Ecto neural progenitor cell (in vitro differentiated cells): ENCODE results near the gene CD7.
A peak's percentile ranks its signal among the peaks of the same experiment; 100 is the strongest.

ENCODE experiments used
- DNase-seq: peaks from one replicate; pipeline ENCODE4 v3.0.0-alpha.2; 2018; ENCODE audit warnings: low spot score

The CD7 gene

DNA sequence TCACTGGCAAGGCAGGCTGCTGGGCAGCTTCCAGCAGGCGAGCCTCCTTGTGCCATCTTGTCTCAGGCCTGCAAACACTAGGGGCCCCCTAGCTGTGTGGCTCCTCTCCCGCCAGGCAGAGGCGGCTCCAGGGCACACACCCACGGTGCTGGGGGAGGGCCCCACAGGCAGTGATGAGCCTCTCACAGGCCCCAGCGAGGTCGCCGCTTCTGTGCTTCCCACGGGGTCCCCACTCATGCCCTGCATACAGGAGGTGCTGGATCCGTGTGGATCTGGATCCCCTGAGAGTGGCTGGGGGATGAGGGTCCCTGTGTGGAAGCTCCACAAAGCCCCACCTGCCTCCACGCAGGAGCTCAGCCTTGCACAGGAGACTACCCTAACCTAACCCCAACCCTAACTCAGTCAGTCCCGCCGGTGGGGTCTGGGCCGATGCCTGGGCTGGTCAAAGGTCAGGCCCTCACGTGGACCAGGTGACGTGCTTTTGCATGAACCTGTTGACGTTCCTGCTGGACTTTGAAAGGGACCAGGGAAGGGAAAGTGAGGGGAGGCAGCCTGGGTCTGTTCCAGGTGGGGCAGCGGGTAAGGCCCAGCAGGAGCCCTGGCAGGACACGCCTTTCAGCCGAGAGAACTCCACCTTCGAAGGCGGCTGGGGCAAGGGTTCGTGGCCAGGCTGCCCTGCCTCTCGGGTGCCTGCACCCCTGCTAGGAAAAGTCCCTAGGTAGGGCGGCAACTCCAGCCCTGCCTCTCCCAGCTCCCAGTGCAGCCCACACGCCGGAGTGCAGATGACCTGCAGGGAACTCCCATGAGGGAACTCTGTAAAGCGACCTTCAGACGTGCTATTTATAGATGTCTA, 11.0 kb upstream of the CD7 start:
- DNase-seq = no peak

DNA sequence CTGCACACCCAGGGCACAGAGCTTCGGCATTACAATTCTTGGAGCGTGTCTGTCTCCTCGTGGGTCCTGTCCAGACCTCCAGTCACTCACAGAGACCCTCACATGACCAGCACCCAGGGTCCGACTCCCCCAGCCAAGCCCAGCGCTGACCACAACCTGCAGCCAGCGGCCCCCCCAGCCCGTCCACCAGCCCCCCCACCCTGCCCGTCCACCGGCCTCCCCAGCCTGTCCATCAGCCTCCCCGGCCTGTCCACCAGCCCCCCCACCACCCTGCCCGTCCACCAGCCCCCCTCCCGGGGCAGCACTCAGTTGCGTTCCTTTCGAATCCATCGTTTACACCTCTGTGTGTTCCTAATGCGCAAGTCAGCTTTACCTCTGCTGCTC, 10.3 kb upstream of the CD7 start:
- DNase-seq = no peak

DNA sequence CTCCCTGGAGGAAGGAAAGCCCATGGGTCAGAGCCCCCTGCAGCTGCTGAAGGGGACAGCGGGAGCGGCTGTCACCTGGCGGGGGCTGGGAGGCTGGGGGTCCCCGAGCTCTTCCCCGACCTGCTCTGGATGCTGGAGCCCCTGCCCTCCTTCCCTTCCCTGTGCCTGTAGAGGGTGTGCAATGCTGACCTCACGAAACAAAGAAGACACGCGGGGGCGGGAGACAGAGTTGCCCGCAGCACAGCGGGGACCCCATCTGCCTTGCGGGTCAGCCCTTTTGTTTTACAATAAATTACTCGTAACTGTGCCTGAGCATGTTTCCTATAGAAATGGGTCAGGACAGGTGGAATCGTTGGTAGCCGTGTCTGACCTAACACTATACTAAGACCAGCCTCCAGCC, 9.9 kb upstream of the CD7 start:
- no peak for DNase-seq

DNA sequence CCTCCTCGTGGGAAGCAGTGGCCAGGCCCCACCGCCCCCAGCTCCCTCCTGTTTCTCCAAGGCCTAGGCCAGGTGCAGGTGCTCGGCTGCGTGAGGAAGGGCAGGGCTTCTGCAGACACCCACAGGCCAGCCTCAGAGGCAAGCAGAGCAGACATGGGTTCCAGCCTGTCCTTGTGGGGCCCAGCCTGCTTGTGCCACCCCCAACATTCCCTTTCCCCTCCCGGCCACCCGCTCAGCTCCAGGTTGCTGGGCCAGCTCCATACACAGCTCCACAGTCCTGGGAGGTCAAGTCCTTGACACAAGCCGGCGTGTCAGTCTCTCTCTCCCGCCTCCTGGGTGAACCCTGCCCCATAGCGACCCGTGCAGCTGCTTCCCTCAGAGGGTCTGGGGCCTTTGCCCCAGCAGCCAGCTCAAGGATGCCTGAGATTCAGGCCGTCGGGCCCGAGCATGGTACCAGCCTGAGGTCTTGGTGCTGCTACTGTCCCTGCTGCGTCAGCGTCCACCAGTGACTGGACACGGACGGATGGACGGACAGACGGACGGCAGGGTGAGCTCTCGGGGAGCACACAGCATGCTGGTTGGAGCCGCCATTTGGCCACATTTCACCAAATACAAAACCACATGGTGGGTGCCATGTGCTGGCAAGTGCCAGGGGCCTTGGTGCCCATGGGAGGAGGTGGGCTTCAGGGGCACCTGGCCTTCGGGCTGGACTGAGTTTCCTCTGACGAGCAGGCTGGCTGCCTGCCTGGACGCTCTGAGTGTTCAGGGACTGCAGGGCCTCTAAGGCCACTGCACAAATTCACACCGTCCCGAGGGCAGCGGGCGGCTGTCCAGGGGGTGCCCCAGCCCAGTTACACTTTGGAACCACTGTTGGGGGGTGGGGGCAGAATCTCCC, 8.1 kb upstream of the CD7 start:
- DNase-seq = no peak

DNA sequence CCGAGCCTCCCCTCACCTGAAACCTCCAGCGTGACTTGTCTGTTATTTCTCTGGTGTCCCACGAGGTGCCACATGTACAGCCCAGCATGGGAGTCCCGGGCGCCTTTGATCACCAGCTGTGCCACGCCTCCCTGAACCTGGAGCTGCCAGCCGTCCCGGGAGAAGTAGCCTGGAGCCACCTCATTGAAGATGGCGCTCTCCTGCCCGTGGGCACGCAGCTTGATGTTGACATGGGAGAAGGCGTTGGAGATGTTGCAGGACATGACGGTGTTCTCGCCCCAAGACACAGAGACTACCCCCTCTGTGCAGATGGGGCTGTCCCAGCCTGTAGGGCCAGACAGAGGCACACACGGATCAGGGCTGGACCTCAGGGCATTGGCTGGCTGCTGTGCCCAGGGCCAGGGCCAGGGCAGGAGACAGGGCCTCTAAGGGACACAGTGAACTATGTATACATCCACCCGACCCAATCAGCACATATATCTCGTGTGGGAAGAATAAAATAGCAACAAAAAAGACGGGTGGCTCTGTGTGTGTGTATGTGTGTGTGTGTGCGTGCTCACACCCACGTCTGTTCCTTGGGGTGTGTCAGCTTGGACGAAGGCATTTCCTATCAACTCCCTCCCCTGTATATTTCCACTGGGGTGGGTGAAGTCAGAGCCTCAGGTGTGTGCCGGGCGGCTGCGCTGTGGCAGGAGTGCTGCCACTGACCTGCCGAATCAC, 7.3 kb upstream of the CD7 start:
- no peak for DNase-seq

DNA sequence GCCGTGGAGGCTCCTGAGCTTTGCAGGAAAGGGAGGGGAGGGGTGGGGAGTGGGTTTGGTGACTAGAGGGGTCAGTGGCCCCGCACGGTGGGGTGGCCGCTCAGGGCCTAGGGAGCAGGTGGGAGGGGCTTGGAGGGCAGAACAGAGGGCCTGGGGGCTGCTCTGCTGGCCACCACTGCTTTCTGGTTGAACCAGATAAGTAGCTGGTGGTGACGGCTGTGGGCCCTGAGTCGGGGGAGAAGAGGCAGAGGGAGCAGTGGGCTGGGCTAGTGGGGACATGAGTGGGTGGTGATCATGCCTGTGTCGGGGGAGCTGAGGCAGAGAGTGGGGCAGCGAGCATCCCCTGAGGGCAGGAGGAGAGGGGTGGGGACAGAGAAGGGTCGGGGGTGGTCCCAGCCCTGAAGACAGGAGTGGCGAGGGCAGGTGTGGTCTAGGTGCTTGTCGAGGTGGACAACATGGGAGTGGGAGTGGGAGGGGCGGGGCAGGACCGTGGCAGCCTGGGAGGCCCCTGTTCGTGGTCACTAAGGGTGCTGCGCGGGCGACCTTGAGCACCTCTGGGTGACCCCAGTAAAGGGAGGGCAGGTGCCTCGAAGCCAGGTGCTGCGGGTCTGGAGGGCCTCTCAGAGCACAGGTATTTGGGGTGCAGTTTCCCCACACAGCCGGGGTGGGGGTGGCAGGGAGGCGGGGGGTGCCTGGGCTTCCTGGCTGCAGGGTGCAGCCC, 6.3 kb upstream of the CD7 start:
- no peak for DNase-seq

DNA sequence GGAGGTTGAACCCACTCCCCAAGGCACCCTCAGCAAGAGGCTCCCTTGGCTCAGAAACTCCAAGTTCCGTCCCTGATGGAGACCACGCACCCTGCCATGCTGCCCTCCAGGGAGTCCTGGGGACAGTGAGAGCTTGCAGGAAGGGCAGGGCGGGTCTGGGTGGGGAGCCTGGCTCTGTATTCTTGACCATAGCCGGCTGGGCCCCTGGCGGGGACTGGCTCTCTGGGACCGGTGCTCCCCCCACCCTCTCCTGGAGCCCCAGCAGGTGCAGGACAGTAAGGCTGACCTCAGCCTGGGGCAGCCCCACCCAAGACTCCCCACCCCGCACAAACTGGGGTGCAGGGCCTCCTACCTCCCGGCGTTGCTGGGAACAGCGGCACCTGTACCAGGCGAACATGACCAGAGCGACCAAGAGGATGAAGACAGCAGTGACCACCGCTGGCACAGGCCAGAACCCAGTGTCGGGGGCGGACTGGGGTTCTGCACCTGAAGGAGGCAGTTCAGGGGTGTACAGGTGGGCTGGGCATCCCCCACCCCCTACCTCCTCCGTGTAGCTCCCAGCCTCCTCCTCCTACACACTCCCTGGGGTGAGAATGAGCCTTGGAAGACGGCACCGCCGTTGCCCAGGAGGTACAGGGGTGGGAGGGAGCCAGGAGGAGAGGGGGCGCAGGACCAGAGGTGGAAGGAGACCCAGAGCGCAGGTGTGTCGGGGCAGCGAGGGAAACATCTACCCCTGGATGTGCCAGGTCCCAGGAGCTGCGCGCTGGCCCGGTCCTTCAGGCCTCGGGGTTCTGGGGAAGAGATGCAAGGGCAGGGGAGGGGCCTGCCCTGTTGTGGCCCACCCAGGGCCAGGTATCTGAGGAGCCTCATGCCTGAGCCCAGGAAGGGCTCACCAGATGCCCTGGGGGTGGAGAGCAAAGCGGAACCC, 5.4 kb upstream of the CD7 start:
- no peak for DNase-seq

DNA sequence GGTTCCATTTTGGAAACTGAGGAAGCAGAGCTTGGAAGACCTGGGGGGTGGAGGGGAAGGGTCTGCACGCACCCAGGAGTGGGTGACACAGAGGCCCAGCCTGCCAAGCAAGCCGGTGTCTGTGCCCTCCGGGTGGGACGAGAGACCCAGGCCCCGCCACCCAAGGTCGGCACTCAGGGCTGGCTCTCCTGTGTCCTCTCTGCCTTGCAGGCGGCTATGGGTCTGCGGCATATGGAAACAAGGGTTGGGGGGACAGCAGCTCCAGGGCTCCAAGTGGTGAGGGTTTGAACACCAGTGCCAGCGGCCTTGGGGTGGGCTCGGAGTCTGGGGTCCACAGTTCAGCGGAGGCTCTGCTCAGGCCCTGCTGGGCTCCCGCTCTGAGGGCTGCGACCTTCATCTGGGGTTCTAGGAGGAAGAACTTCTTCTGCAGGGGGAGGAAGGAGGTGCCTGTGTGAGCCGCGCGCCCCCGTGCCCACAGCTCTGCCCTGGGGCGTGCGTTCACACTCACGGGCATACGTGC, 4.6 kb upstream of the CD7 start:
- no peak for DNase-seq

DNA sequence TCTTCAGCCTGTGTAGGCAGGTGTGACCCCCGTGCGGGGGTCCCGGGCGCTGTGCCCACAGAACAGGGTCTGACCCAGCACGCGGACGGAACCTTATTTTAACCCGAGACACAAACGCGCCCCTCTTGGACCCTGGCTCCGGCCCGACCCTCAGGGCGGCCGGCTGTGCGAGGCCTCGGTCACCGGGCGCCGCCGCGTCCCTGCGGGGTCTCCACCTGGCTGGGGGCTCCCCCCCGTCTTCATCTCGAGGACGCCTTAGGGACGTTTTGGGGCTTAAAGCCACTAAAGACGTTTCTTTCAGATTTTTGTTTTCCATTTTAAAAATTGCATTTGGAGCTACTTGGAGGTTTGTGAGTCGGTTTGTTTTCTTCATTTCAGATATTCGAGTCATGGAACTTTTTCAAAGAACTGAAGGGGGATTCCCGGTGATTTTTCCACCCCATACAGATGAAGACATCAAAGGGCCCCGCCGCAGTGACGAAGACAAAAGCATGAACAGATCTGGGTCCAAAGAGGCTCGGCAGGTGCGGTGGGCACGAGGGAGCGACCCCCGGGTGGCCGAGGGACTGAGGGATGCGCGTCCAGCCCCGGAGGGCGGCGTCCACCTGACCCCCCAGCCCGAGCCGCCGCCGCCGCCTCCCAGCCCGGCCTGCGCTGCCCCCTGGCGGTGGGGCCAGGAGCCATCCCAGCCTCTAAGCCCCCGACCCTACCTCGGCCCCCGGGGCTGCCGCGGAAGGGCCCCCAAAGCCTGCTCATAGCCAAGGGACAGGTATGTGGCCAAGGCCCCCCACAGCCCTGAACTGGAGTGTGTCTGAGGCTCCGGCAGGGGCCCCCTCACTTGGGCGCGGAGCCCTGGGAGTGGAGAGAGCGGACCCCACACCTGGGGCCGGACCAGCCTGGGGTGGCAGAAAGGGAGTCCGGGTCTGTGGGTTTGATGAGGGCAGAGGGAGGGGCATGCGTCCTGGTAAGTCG, 3.8 kb upstream of the CD7 start:
- no peak for DNase-seq

DNA sequence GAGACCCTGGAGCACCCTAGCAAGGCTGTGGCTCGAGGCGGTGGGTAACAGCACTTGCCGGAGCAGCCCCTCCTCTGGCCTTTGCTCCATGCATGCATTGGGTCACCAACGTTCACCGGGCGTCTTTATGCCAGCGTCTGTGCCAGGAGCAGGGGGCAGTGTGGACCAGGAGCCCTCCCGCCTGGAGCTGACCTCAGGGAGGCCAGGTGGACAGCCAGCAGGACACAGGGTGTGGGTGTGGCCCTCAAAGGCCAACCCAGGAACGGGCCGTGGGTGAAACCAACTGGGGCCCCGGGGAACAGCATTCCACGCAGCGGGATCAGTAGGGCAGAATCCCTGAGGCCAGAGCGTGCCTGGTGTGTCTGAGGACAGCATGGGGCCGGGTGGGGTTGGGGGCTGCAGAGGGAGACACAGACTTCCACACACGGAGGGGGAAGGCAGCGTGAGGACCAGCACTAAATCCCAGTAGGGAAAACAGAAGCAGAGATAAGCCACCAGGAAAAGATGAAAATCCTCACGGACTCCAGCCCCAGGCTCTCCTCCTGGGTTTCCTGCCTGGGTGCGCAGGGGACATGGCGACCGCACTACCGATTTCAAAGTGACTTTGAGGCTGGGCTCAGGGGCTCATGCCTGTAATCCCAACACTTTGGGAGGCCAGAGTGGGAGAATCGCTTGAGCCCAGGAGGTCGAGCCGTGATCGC, 2.9 kb upstream of the CD7 start:
- DNase-seq = no peak

DNA sequence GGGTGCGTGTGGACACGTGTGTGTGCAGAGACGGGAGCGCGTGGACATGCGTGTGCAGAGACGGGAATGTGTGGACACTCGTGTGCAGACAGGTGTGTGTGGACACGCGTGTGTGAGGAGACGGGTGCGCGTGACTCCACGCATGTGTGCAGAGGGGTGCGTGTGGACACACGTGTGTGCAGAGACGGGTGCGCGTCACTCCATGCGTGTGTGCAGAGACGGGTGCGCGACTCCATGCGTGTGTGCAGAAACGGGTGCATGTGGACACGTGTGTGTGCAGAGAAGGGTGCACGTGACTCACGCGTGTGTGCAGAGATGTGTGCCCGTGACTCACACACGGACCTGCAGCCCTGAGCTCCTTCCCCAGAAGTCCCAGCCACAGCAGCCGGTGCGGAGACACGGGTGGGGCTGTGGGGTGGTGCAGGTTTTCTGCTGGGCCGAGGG, 2.2 kb upstream of the CD7 start:
- no peak for DNase-seq

DNA sequence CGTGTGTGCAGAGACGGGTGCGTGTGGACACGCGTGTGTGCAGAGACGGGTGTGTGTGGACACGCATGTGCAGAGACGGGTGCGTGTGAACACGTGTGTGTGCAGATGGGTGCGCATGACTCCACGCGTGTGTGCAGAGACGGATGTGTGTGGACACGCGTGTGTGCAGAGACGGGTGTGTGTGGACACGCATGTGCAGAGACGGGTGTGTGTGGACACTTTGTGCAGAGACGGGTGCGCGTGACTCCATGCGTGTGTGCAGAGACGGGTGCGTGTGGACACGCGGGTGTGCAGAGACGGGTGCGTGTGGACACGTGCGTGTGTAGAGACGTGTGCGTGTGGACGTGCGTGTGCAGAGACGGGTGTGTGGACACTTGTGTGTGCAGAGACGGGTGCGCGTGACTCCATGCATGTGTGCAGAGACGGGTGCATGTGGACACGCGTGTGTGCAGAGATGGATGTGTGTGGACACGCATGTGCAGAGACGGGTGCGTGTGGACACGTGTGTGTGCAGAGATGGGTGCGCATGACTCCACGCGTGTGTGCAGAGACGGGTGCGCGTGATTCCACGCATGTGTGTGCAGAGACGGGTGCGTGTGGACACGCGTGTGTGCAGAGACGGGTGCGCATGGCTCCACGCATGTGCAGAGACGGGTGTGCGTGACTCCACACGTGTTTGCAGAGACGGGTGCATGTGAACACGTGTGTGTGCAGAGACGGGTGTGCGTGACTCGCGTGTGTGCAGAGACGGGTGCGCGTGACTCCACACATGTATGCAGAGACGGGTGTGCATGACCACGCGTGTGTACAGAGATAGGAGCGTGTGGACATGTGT, 1.6 kb upstream of the CD7 start:
- no peak for DNase-seq

DNA sequence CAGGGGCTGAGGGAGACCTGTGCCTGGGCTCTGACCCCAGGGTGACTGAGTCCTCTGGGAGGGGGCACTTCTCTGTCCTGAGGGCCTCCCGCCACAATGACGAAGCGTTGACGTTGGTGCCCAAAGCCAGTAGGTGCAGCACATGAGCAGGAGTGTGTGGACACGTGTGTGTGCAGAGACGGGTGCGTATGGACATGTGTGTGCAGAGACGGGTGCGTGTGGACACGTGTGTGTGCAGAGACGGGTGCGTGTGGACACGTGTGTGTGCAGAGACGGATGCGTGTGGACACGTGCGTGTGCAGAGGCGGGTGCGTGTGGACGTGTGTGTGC, 726 bp upstream of the CD7 start:
- no peak for DNase-seq

DNA sequence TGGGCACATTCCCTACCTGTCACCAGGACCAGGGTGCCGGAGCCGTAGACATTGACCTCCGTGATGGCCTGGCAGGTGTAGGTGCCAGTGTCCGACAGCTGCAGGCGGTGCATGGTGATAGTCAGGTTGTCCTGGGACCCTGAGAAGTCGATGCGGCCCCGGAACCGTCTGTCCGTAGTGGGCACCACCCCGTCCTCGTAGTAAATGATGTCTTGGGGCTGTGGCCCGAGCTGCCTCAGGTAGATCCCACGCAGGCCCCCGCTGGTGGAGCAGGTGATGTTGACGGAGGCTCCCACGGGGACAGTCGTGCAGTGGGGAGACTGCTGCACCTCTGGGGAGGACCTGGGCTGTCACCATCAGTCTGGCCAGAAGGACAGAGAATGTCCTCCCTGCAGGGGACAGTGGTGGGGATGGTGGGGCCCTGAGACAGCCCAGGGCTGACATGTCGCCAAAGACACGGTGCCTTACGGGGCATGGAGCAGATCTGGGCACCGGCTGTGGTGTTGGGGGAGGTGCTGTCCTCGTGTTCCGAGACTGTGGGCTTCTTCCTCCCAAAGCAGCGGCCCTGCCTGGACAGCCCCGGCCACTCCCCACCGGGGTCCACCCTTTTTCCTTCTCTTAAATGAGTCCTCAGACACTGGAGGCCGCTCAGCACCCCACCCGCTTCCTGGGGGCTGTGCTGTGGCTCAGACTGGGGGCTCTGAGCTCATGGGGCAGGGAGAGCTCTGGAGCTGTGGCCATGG, 586 bp downstream of the CD7 start:
- no peak for DNase-seq

DNA sequence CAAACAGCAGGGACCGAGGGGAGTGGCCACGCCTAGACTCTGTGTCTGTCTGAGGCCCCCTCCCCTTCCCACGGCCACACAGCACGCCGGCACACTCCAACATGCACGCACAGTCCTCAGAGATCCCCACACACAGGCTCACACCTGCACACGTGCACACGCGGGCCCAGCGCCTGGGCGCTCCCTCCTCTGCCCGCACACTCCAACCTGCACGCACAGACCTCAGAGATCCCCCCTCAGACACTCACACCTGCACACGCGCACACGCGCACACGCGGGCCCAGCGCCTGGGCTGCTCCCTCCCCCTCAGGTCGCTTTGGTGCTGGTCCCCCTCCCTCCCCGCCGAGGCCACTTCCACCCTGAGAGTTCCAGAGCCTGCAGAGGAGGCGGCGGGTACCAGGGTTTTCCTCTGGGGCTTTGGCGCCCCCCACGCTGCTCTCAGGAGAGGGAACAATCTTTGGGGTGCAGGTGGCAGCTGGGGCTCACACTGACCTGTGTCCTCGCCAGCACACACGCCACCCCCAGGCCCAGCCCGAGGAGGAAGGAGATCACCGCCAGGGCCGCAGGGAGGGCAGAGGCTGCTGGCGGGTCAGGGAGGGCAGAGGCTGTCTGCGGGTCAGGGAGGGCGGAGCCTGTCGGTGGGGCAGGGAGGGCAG, 1.6 kb downstream of the CD7 start:
- DNase-seq = peak; percentile 73

DNA sequence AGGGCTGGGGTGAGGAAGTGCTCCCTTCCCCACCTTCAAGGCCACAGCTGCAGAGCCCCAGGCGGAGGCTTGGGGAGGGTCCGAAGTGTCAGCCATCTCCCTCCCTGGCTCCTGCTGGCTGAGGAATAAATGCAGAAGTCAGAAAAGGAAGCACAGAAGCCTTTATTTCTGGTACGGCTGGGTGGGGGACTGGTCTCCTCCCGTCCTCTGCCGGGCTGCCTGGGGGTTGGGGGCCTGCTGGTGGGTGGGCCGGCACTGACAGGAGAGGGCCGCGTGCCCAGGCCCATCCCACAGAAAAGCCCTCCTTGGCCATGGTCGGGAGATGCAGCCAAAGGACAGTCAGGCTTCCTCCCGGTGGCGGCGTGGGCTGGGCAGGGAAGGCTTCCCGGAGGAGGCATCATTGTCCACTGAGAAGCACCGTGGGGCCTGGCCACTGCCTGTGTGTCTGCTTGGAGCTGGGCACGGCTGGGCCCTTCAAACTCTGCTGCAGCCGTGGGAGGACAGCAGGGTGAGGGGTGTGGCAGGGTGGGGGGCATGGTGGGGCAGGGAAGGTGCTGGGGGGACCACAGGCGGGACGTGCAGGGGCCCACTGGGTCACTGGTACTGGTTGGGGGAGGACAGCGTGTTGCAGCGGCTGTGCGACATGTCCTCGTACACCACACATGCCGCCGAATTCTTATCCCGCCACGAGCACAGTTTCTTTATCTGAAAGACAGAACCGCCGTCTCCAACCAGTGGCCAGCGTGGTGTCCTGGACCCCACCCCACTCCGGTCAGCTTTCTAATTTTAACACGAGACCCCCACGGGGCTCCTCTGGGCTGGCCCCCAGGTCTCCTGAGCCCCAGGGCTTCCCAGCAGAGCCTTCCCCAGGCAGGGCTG, 2.4 kb downstream of the CD7 start:
- no peak for DNase-seq
